Osteocyte (in vitro differentiated cells): Measurements from ENCODE around the gene TCEAL5. TPM values are rescaled to one million over a fixed set of nuclear protein-coding genes. Genes with fewer than 3 reads are reported as not detected.

ENCODE experiments used
- DNase-seq: peaks from one replicate; pipeline ENCODE4 v3.0.0; 2021; ENCODE audit warnings: mixed read lengths; ENCODE audit not compliant: unreplicated experiment; ENCODE audit errors: extremely low spot score
- H3K27ac Mint-ChIP-seq: one replicate; pipeline ENCODE4 v1.8.0; 2021; ENCODE audit warnings: mild to moderate bottlenecking, mixed read lengths; ENCODE audit not compliant: unreplicated experiment
- H3K27me3 Mint-ChIP-seq: one replicate; pipeline ENCODE4 v1.8.0; 2021; ENCODE audit warnings: mixed read lengths; ENCODE audit not compliant: unreplicated experiment
- H3K36me3 Mint-ChIP-seq: one replicate; pipeline ENCODE4 v1.8.0; 2021; ENCODE audit warnings: mixed read lengths; ENCODE audit not compliant: unreplicated experiment
- H3K4me1 Mint-ChIP-seq: one replicate; pipeline ENCODE4 v1.8.0; 2021; ENCODE audit warnings: mixed read lengths; ENCODE audit not compliant: unreplicated experiment
- H3K4me3 Mint-ChIP-seq: one replicate; pipeline ENCODE4 v1.8.0; 2021; ENCODE audit warnings: mild to moderate bottlenecking, moderate library complexity, mixed read lengths; ENCODE audit not compliant: unreplicated experiment
- H3K9me3 Mint-ChIP-seq: one replicate; pipeline ENCODE4 v1.8.0; 2021; ENCODE audit warnings: mixed read lengths; ENCODE audit not compliant: unreplicated experiment
- total RNA-seq: library from RNA; stranded (reverse); gene quantifications from 2 replicates; pipeline ENCODE4 v1.2.1, GENCODE V29; 2021
- TF ChIP-seq, protein P1 (sequence below): fragments of 200-600 bp; sonication (generic); IDR thresholded peaks from 2 replicates; pipeline ENCODE4 v1.5.0; 2021; ENCODE audit warnings: antibody characterized with exemption, mild to moderate bottlenecking, moderate library complexity

TCEAL5 gene
- total RNA-seq, 1 donor from 2014 or later, result not detected

DNA sequence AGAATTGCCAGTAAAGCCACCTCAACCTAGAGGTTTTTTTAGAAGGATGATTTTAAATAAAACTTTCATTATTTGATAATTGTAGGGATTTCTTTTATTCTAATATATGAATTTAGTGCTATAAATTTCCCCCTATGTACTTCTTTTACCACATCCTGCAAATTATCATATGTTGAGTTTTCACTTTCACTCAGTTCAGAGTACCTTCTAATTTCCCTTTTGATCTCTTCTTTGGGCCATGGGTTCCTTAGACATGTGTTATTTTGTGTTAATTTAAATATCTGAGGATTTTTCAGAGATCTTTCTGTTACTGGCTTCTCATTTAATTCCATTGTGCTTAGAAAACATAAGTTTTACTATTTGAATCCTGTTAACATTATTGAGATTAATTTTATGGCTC, 28.2 kb upstream of the TCEAL5 start:
- no peaks in the 10 kb centered on the region for H3K4me1 Mint-ChIP-seq
- TF ChIP-seq, protein P1, sequence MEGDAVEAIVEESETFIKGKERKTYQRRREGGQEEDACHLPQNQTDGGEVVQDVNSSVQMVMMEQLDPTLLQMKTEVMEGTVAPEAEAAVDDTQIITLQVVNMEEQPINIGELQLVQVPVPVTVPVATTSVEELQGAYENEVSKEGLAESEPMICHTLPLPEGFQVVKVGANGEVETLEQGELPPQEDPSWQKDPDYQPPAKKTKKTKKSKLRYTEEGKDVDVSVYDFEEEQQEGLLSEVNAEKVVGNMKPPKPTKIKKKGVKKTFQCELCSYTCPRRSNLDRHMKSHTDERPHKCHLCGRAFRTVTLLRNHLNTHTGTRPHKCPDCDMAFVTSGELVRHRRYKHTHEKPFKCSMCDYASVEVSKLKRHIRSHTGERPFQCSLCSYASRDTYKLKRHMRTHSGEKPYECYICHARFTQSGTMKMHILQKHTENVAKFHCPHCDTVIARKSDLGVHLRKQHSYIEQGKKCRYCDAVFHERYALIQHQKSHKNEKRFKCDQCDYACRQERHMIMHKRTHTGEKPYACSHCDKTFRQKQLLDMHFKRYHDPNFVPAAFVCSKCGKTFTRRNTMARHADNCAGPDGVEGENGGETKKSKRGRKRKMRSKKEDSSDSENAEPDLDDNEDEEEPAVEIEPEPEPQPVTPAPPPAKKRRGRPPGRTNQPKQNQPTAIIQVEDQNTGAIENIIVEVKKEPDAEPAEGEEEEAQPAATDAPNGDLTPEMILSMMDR, result no peak
- H3K9me3 Mint-ChIP-seq, result peaks cover 9% of the 10 kb centered on the region

GRCh38 chrX:103293118-103293517, 16.6 kb upstream of the TCEAL5 start:
- Mint-ChIP-seq H3K4me3 (no peak overlapping the region), H3K36me3 (no peaks in the 10 kb centered on the region), H3K27me3 (peaks cover 9% of the 10 kb centered on the region), H3K9me3 (peaks cover 4% of the 10 kb centered on the region), H3K4me1 (no peaks in the 10 kb centered on the region), H3K27ac (no peak overlapping the region)
- no peak for DNase-seq
- TF ChIP-seq, protein P1, result no peak

More for the DNA sequence above, 28.2 kb upstream of the TCEAL5 start:
- Mint-ChIP-seq H3K36me3 (no peaks in the 10 kb centered on the region), H3K4me3 (no peak overlapping the region), H3K27me3 (peaks cover 30% of the 10 kb centered on the region), H3K27ac (no peak overlapping the region)
- no peak for DNase-seq

DNA sequence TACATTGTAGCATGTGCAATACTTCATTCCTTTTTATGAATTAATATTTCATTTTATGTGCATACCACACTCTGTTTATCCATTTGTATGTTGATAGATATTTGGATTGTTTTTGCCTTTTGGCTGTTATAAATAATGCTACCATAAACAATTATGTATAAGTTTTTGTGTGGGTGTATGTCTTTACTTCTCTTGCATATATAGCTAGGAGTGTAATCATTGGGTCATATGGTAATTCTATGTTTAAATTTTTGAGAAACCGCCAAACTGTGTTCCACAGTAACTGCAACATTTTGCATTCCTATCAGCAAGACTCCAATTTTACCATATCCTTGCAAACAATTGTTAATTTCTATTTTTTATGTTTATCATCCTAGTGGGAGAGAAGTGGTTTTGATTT, 3.1 kb upstream of the TCEAL5 start:
- H3K4me1 Mint-ChIP-seq, result no peaks in the 10 kb centered on the region
- TF ChIP-seq, protein P1, result no peak
- no peak for DNase-seq
- H3K27ac Mint-ChIP-seq, result no peak overlapping the region
- H3K36me3 Mint-ChIP-seq, result no peaks in the 10 kb centered on the region
- no peaks in the 10 kb centered on the region for H3K9me3 Mint-ChIP-seq
- H3K4me3 Mint-ChIP-seq, result no peak overlapping the region
- H3K27me3 Mint-ChIP-seq, result peaks cover 43% of the 10 kb centered on the region

DNA sequence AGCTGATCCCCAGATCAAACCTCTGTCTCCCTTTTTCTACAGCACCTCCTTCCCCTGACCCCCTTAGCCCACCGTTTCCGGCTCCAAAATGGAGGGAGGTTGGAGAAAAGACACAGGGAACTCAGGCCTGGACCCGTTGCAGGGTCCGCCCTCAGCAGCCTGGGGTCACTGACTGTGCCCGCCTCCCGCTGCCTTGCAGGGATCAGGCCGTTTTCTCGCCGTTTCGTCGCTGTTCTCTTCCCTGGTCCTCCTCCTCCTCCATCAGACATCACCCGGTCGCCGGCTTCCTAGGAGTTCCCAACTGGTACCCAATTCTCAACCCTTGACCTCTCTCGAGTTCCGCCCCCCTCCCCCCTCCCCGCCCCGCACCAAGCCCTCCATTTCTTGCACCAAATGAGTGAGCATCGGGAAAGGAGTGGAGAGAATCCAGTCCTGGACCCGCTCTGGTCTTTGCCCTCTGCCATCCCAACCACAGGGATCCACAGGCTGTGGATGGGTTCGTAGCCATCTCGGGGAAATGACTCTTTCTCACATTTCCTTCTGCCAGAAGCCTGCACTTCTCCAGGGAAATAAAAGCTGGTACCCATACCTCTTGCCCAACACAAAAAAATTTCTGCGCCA, 493 bp downstream of the TCEAL5 start:
- H3K27me3 Mint-ChIP-seq, result peaks cover 50% of the 10 kb centered on the region
- H3K4me1 Mint-ChIP-seq, result no peaks in the 10 kb centered on the region
- no peaks in the 10 kb centered on the region for H3K9me3 Mint-ChIP-seq
- H3K27ac Mint-ChIP-seq, result no peak overlapping the region
- H3K4me3 Mint-ChIP-seq, result no peak overlapping the region
- no peaks in the 10 kb centered on the region for H3K36me3 Mint-ChIP-seq
- TF ChIP-seq, protein P1, result no peak
- no peak for DNase-seq

DNA sequence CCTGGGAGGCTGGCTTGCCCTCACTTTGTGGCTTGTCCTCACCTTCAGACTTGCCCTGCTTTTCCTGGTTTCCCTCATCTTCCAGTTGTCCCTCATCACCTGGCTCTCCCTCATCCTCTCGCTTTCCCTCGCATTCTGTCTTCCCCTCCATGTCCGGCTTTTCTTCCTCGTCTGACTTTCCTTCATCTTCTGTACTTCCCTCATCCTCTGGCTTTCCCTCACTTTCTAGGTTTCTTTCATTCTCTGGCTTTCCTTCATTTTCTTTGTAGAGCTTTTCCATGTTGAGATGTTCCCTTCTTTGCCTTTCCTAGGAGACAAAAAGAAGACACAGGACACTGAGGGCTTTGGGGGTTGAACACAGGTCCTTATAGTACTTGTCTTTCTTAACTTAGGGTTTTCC, 2.3 kb downstream of the TCEAL5 start:
- Mint-ChIP-seq H3K36me3 (no peaks in the 10 kb centered on the region), H3K27ac (no peak overlapping the region), H3K27me3 (peaks cover 41% of the 10 kb centered on the region), H3K9me3 (no peaks in the 10 kb centered on the region), H3K4me3 (no peak overlapping the region), H3K4me1 (no peaks in the 10 kb centered on the region)
- DNase-seq, result no peak
- TF ChIP-seq, protein P1, result no peak
